SK-N-SH (cell line): Measurements from ENCODE around the gene MND1.

ENCODE experiments used
- CHD2 ChIP-seq: fragments of 150-350 bp; IDR thresholded peaks from 2 replicates; pipeline ENCODE4 v1.6.1; 2018; ENCODE audit warnings: low read length; ENCODE audit not compliant: partially characterized antibody
- CTCF ChIP-seq: fragments of 200-600 bp; sonication (generic); IDR thresholded peaks from 2 replicates; pipeline ENCODE4 v1.6.1; 2017; ENCODE audit warnings: antibody characterized with exemption, mild to moderate bottlenecking, moderate library complexity
- EP300 ChIP-seq, 2 experiments: IDR thresholded peaks; 2 replicates each; pipeline versions ENCODE4 v1.4.0 to v1.6.1; 2012; ENCODE audit warnings: borderline replicate concordance in 1 of 2, low read depth in 1 of 2, low read length in 1 of 2
- EZH2phosphoT487 ChIP-seq: fragments of 200-600 bp; sonication (generic); IDR thresholded peaks from 2 replicates; pipeline ENCODE4 v1.6.1; 2017; ENCODE audit warnings: low read depth, mixed run types, mild to moderate bottlenecking, antibody characterized with exemption, moderate library complexity, borderline replicate concordance
- GABPA ChIP-seq: IDR thresholded peaks from 2 replicates; pipeline ENCODE4 v1.4.0; 2012; ENCODE audit warnings: low read depth, mild to moderate bottlenecking
- MEF2A ChIP-seq: IDR thresholded peaks from 2 replicates; pipeline ENCODE4 v1.4.0; 2012; ENCODE audit warnings: low read depth, borderline replicate concordance
- MXI1 ChIP-seq: IDR thresholded peaks from 2 replicates; pipeline ENCODE4 v1.6.1; 2012; ENCODE audit warnings: mild to moderate bottlenecking, low read depth, low read length, improper control_type of control experiment
- POLR2AphosphoS5 ChIP-seq: IDR thresholded peaks from 2 replicates; pipeline ENCODE4 v1.6.1; 2012; ENCODE audit warnings: low read depth, low read length
- RCOR1 ChIP-seq: fragments of 150-350 bp; IDR thresholded peaks from 2 replicates; pipeline ENCODE4 v1.6.1; 2017; ENCODE audit warnings: antibody characterized with exemption, low read length
- SMC3 ChIP-seq: IDR thresholded peaks from 2 replicates; pipeline ENCODE4 v1.6.1; 2012; ENCODE audit warnings: low read depth, low read length, improper control_type of control experiment

DNA sequence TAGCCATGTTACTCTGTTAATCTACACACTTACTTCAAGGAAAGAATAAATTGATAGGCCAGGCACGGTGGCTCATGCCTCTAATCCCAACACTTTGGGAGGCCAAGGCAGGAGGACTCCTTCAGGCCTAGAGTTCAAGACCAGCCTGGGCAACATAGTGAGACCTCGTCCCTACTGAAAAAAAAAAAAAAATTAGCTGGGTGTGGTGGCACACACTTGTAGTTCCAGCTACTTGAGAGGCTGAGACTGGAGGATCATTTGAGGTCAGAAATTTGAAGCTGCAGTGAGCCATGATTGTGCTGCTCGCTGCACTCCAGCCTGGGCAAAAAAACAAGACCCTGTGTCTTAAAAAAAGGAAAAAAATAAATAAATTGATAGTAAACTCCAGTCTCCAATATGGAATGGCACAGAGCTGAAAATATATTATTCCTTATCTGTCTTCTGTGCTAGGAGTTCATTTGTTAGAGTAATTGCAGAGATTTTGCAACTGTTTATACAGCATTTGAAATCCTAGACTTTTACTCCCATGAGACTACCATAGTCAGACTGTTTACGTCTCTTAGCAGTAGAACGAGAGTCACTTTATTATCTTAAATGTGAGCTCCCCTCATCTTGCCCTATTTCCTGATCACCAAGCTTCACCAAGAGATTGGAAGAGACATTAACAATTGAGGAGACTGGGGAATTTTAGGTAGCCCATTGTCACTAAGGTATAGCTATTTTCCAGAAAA, 102.9 kb downstream of the MND1 start:
- TF ChIP-seq GABPA, result no peak
- TF ChIP-seq MEF2A, result no peak
- TF ChIP-seq CTCF, result no peak
- no peak for TF ChIP-seq CHD2
- no peak for TF ChIP-seq POLR2AphosphoS5
- TF ChIP-seq SMC3, result no peak
- TF ChIP-seq RCOR1, result no peak
- no peak for TF ChIP-seq MXI1
- TF ChIP-seq EP300 (IDR thresholded peaks at IDR 0.05; ENCODE audit: borderline replicate concordance in 1 of 2, low read depth in 1 of 2, low read length in 1 of 2), result no peak
- TF ChIP-seq EZH2phosphoT487, result no peak
